HUES6 (cell line): Measurements from ENCODE around the gene COPS4.
"Not testable (repeated sequence)": the region's sequence is repeated elsewhere in the genome, so short reads cannot be mapped to it uniquely, and the experiment has no call there.

Source experiments
- H3K27ac ChIP-seq: 2 replicates; pipeline ENCODE4 v1.7.0; 2013; ENCODE audit warnings: low read depth, mild to moderate bottlenecking, low read length, inconsistent platforms
- H3K27me3 ChIP-seq: 2 replicates; pipeline ENCODE4 v1.6.1; 2013; ENCODE audit warnings: low read length; ENCODE audit not compliant: control insufficient read depth, insufficient read depth
- H3K36me3 ChIP-seq: 2 replicates; pipeline ENCODE4 v1.6.1; 2013; ENCODE audit warnings: low read length; ENCODE audit not compliant: control insufficient read depth, insufficient read depth
- H3K4me1 ChIP-seq: 2 replicates; pipeline ENCODE4 v1.6.1; 2013; ENCODE audit warnings: low read length; ENCODE audit not compliant: control insufficient read depth, insufficient read depth
- H3K4me3 ChIP-seq: 2 replicates; pipeline ENCODE4 v1.5.1; 2013; ENCODE audit warnings: low read depth, low read length
- H3K9ac ChIP-seq: one replicate; pipeline ENCODE4 v1.6.1; 2013; ENCODE audit warnings: mild to moderate bottlenecking, low read length
- H3K9me3 ChIP-seq: 2 replicates; pipeline ENCODE4 v1.6.1; 2013; ENCODE audit warnings: low read depth, low read length; ENCODE audit not compliant: control insufficient read depth, insufficient read depth

Gene COPS4

GRCh38 chr4:83025563-83025962, 9.4 kb upstream of the COPS4 start:
- peaks cover 16% of the 10 kb centered on the region for H3K9me3 ChIP-seq
- H3K27ac ChIP-seq: no peak overlapping the region
- H3K27me3 ChIP-seq: peaks cover 7% of the 10 kb centered on the region; the same call in 1 of the 2 replicates
- no peak overlapping the region for H3K9ac ChIP-seq
- no peaks in the 10 kb centered on the region for H3K4me1 ChIP-seq
- no peak overlapping the region for H3K4me3 ChIP-seq
- H3K36me3 ChIP-seq: no peaks in the 10 kb centered on the region

DNA sequence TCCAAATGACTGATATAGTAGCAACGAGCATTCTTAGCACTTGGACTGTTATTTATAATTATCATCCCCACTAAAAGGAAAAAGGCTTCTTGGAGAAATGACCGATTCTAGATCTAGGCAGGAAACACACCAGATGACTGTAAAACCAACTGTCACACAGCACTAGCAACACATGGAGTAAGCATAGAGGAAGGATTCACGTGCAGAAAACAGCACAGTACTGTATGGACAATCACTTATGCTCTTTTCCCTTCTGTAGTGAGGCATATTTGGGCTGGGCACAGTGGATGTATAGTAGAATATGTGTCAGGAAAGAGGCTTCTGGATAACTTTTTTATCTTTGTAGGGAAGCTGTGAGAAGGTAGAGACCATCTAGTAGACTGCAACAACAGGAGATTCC, 6.0 kb upstream of the COPS4 start:
- Histone ChIP-seq H3K27me3 (peaks cover 10% of the 10 kb centered on the region; the same call in 1 of the 2 replicates), H3K9ac (no peak overlapping the region), H3K4me1 (no peaks in the 10 kb centered on the region), H3K4me3 (no peak overlapping the region), H3K36me3 (no peaks in the 10 kb centered on the region), H3K27ac (no peak overlapping the region), H3K9me3 (peaks cover 13% of the 10 kb centered on the region)

DNA sequence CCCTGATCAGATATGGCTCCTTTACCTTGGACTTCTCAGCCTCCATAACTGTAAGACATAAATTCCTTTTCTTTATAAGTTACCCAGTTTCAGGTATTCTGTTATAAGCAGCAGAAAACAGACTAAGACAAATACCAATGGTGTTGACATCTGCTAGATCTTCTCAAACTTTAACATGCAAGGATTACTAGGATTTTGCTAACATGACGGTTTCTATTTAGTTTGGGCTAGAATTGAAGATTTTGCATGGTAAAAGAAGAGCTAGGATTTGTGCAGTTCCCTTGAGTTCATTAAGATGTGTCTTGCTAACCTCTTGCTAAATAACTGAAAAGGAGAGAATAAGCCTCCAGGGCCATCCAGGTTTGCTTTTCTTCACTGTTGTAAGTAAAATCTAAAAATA, 5.3 kb upstream of the COPS4 start:
- Histone ChIP-seq H3K9me3 (peaks cover 8% of the 10 kb centered on the region), H3K4me3 (no peak overlapping the region), H3K4me1 (no peaks in the 10 kb centered on the region), H3K36me3 (no peaks in the 10 kb centered on the region), H3K27me3 (peaks cover 10% of the 10 kb centered on the region; the same call in 1 of the 2 replicates), H3K9ac (no peak overlapping the region), H3K27ac (no peak overlapping the region)

DNA sequence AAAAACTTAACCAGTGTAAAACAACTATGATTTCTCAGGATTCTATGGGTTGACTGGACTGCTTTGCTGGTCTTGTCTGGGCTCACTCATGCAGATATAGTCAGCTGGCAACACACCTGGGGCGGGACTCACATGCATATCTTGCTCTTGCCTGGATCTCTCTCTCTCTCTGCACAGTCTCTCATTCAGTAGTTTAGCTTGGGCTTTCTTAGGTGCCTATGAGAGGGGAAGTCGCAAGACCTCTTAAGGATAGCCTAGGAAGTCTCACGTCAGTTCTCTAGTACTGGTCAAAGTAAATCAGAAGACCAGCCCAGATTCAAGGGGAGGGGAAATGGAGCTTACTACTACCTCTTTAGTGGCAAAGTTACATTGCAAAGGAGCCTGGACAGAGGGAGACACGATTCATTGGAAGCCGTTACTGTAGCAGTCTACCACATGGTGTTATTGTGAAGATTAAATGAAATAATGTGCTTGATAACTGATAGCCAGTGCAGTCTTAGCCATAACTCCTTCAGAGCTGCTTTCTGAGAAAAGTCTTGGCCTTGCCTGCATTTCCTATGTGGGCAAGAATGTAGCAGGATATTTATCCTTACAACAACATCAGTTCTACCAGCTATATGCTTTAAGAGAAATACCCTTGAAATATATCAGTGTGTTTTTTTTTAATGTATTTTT, 2.1 kb downstream of the COPS4 start:
- H3K36me3 ChIP-seq: no peaks in the 10 kb centered on the region
- no peak overlapping the region for H3K9ac ChIP-seq
- H3K27me3 ChIP-seq: no peaks in the 10 kb centered on the region
- H3K9me3 ChIP-seq: no peaks in the 10 kb centered on the region
- H3K4me3 ChIP-seq: no peak overlapping the region
- H3K27ac ChIP-seq: no peak overlapping the region
- H3K4me1 ChIP-seq: 0 out of 2 replicates have a peak, but pooled peaks cover 3% of the 10 kb centered on the region

DNA sequence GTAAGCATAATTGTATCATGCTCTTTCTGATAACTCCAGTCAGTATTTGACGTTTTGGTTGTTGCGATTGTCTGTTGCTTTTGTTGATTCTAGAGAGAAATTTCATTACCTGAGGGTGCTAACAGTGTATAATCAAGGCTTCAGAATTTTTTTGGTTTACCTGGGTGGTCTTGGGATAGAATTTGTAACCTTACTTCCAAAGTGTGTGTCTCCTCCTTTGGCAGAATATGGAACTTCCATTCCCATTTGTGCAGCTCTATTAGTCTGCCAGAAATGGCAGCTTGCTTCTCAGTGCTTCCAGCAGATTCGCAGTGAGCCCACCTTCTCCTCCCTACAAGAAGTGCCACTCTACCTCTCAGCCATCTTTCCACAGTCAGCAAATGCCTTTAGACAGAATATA, 5.3 kb downstream of the COPS4 start:
- Histone ChIP-seq H3K4me3 (no peak overlapping the region), H3K9me3 (no peaks in the 10 kb centered on the region), H3K27me3 (no peaks in the 10 kb centered on the region), H3K27ac (no peak overlapping the region), H3K9ac (no peak overlapping the region), H3K36me3 (no peaks in the 10 kb centered on the region), H3K4me1 (0 out of 2 replicates have a peak, but pooled peaks cover 3% of the 10 kb centered on the region)

DNA sequence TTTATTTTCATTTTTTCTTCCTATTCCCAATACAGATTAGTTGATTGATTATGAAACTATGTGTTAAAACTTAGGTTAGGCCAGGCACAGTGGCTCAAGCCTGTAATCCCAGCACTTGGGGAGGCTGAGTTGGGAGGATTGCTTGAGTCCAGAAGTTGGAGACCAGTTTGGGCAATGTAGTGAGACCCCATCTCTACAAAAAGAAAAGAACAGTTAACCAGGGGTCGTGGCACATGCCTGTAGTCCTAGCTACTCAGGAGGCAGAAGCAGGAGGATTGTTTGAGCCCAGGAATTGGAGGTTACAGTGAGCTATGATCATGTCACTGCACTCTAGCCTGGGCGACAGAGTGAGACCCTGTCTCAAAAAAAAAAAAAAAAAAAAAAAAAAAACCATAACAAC, 8.2 kb downstream of the COPS4 start:
- not testable (repeated sequence) for H3K27me3 ChIP-seq, H3K4me3 ChIP-seq, H3K9ac ChIP-seq, H3K9me3 ChIP-seq, H3K36me3 ChIP-seq, H3K27ac ChIP-seq, H3K4me1 ChIP-seq

DNA sequence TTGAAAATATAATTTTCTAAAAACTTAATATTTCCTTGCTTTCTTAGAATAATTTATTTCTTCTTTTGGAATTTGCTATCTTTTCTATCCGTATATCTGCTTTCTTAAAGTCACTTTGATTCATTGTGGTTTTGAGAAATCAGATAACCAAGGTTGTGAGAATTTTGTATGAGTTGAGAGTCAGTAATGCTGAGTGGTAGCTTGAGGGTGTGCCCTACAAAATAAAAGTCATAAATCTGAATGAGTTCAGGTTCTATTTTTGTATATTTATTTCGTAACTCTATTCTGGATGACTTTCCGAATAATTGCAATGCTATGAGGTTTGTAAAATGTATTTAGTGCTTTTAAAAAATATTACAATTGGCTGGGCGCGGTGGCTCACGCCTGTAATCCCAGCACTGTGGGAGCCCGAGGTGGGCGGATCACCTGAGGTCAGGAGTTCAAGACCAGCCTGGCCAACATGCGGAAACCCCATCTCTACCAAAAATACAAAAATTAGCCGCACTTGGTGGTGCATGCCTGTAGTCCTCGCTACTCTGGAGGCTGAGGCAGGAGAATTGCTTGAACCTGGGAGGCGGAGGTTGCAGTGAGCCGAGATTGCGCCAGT, 8.9 kb downstream of the COPS4 start:
- H3K36me3 ChIP-seq: no peaks in the 10 kb centered on the region
- H3K4me1 ChIP-seq: no peaks in the 10 kb centered on the region
- no peak overlapping the region for H3K4me3 ChIP-seq
- no peak overlapping the region for H3K27ac ChIP-seq
- no peak overlapping the region for H3K9ac ChIP-seq
- no peaks in the 10 kb centered on the region for H3K9me3 ChIP-seq
- no peaks in the 10 kb centered on the region for H3K27me3 ChIP-seq

GRCh38 chr4:83046693-83047473, 11.9 kb downstream of the COPS4 start:
- no peaks in the 10 kb centered on the region for H3K4me1 ChIP-seq
- no peaks in the 10 kb centered on the region for H3K27me3 ChIP-seq
- H3K9me3 ChIP-seq: no peaks in the 10 kb centered on the region
- H3K27ac ChIP-seq: no peak overlapping the region
- no peak overlapping the region for H3K9ac ChIP-seq
- peaks cover 13% of the 10 kb centered on the region; the same call in 1 of the 2 replicates for H3K36me3 ChIP-seq
- H3K4me3 ChIP-seq: no peak overlapping the region

- not testable (repeated sequence) for H3K4me3 ChIP-seq, H3K27ac ChIP-seq
- H3K36me3 ChIP-seq: peaks cover 27% of the 10 kb centered on the region
These were observed 13.8 kb downstream of the COPS4 start for GRCh38 chr4:83048781-83049180.

GRCh38 chr4:83054928-83055327, 19.9 kb downstream of the COPS4 start:
- Histone ChIP-seq H3K27me3 (no peaks in the 10 kb centered on the region), H3K9ac (no peak overlapping the region), H3K4me3 (no peak overlapping the region), H3K9me3 (no peaks in the 10 kb centered on the region), H3K4me1 (no peaks in the 10 kb centered on the region), H3K27ac (no peak overlapping the region), H3K36me3 (peaks cover 41% of the 10 kb centered on the region)

More at GRCh38 chr4:83048781-83049180, 13.8 kb downstream of the COPS4 start:
- not testable (repeated sequence) for H3K9me3 ChIP-seq, H3K27me3 ChIP-seq, H3K4me1 ChIP-seq, H3K9ac ChIP-seq

DNA sequence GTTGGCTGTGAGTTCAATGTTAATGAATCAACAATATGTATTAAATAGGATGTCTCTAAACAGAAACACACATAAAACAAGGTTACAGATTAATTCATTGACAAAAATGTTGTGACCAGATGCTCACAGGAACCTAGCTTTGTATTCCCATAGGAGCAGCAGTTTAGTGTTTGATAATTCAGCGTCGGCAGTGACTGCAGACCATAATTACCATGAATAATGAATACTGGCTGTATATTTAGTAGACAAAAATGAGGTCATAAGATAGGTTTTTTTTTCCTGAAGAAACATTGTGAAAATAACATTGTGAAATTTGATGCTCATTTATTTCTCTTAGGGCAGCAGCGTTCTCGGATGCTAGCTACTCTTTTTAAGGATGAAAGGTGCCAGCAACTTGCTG, 27.8 kb downstream of the COPS4 start:
- H3K27ac ChIP-seq: no peak overlapping the region
- H3K36me3 ChIP-seq: peaks cover 51% of the 10 kb centered on the region
- H3K4me1 ChIP-seq: no peaks in the 10 kb centered on the region
- H3K9me3 ChIP-seq: no peaks in the 10 kb centered on the region
- H3K27me3 ChIP-seq: no peaks in the 10 kb centered on the region
- H3K9ac ChIP-seq: no peak overlapping the region
- no peak overlapping the region for H3K4me3 ChIP-seq
